ENCODE data around the gene KATNAL1.

- TF ChIP-seq CTCF (IDR thresholded peaks at IDR 0.05), result no peak
- no peak for TF ChIP-seq EP300 (IDR thresholded peaks at IDR 0.05; ENCODE audit: low read depth)
- no peak for TF ChIP-seq POLR2AphosphoS5 (IDR thresholded peaks at IDR 0.05)
Measured at GRCh38 chr13:30164146-30164545, 143.2 kb downstream of the KATNAL1 start.

Data from transverse colon (tissue), 4 donors.